C1 segment of cervical spinal cord (tissue), 14 donors: Measurements from ENCODE around the gene LIPH.

Experiments
- DNase-seq, 14 donors: peaks; one replicate each; lab custom pipeline; 2025; lab: John Stamatoyannopoulos, UW

The LIPH gene

DNA sequence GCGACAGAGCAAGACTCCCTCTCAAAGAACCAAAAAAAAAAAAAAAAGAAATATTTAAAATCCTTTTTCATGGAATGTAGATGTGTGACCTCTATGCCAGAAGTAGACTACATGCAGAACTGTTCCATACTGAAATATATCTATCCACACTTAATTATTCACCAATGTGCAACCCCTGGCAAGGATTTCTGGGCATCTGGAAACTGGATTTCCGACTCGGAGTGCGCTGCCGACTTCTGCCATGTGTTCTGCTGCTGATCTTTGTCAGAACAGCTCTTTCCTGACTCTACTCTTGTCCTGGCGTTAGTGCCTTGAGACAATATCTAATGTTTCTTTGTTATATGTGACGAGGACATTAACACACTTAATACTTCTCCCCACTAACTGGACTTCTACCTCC, 11.7 kb downstream of the LIPH start:
- no peak for DNase-seq

DNA sequence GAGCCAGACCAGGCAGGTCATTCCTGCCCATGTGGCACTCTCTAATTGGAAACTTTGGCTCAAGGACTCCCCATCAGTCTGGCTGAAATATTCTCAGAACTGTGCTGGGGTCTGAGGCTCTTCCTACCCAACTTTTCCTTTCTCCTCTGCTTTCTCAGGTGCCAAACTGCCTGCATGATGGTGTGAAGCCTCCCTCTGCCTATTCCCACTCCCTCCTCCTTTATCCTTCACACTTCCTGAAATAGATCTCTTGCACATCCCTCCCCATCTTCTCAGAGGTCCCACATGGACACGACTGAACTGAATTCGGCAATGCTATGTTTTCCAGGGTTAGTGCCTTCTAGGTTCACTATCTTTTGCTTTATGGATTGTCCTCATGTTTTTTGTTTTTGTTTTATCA, 12.5 kb downstream of the LIPH start:
- DNase-seq: no peak

DNA sequence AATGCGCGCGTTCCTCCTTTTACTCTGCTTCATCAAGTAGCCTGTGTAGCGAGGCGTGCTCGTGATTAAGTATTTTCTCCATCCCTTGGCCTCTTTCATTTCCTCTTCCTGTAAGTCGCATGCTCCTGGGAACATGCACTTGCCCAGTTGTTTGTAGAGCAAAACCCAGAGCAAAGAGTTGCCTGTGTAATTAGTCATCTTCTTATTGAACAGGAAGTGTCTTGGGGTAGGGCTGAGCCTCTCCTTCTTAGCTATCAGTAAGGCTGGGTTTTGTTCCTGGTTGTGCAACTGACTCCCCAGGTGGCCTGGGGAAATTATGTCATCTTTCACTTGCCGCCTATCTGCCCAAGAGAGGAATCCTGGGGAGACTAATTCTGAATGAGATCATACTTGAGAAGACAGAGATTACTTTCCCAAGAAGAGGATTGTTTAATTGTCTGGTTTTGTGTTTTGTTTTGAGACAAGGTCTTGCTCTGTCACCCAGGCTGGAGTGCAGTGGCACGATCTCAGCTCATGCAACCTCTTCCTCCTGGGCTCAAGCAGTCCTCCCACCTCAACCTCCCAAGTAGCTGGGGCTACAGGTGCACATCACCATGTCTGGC, 14.9 kb downstream of the LIPH start:
- DNase-seq: peak in 1 of 14 donors; percentile 4

DNA sequence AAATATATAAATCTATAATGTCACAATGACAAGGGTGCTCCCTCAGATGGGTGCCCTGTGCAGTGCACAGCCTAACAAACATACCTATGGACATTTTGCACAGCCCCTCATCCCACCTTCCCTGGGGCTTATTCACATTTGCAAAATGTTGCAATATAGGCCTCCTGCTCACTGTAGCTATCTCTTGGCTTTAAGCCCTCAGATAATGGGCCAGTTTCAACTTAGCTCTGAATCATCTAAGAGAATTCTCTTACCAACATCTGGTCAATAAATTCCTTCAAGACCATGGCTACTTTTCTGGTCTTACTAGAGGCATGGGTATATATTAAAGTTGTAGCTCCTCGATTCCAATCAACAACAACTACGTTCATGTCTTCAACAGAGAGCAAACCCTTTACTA, 17.9 kb downstream of the LIPH start:
- no peak for DNase-seq

DNA sequence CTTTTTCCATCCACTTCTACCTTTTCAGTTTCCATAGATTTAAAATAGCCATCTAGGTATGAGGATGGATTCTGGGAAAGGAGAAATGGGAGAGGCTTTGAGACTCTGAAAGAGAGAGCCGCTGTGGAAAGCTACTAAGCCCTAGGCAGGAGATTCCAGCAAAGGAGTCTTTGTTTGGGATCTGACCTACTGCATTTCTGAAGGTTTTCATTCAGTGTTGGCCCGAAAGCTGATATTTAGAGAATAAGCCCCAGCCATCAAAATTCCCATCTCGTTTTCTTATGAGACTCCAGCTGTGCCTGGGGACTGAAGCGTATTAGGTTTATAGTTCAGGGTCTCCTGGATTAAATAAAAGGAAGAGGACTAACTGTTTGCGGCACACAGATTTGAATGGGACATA, 19.5 kb downstream of the LIPH start:
- no peak for DNase-seq

DNA sequence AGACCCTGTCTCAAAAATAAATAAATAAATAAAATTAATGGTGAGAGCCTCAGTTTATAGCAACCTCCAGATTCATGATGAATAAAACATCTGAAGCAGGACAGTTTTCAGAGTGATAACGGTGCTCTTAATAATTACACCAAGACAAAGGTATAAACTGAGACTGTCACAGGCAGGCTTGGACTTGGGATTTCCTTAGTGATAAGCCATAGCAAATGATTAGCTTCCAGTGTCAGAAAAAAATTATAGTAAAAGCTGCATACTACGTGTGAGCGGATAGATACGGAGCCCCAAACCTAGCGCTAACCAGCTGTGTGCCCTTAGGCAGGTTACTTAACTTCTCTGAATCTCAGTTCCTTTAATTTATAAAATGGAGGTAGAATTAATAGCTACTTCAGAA, 21.5 kb downstream of the LIPH start:
- no peak for DNase-seq

DNA sequence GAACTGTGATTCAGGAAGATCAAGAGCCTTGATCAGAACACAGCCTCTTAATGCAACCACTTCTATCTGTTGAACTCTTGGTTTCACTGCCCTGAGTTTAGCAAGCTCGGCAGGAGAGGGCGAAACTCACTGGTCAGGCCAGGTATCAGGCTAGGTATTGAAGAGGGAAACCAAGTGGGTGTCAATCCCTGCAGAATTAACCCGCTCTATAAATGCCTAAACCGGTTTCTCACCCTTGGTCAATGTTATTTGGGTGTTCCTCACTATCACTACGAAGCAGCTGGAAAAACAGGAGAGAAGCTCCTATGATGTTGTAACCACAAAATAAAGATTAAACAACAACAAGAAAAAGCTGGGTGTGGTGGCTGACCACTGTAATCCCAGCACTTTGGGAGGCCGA, 23.9 kb downstream of the LIPH start:
- DNase-seq: no peak

DNA sequence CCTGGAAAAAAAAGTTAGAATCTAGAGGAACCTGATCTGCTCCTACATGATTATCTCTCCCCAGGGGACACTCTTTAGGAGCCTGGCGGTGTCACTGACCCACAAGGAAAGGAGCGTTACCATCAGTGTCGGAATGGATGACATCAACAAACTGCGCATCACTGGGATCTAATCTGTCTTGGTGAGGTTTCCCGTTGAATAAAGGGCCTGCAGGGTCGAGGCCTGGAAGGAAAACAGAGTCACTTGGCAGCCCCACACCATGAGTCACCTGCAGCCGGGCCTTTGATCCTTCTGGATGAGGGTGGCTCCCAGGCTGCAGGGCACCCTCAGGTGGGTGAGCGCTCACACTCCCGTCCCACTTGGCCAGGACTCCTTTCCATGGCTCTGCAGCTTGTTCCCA, 25.0 kb downstream of the LIPH start:
- DNase-seq: no peak

DNA sequence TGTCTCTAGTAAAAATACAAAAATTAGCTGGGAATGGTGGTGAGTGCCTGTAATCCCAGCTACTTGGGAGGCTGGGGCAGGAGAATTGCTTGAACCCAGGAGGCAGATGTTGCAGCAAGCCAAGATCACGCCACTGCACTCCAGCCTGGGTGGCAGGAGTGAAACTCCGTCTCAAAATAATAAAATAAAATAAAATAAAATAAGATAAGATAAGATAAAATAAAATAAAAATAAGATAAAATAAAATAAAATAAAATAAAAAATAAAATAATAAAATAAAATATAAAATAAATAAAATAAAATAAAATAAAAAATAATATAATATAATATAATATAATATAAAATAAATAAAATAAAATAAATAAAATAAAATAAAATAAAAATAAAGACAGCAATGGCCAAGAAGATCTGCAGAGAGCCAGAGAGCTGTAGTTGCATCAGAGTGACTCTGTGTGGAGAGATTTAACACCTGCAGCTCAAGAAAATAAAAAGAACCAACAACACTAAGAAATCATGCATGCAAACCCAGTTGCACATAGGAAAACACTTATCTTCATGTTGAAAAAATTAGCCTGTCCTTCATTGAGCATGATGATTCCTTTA, 25.9 kb downstream of the LIPH start:
- DNase-seq: no peak

DNA sequence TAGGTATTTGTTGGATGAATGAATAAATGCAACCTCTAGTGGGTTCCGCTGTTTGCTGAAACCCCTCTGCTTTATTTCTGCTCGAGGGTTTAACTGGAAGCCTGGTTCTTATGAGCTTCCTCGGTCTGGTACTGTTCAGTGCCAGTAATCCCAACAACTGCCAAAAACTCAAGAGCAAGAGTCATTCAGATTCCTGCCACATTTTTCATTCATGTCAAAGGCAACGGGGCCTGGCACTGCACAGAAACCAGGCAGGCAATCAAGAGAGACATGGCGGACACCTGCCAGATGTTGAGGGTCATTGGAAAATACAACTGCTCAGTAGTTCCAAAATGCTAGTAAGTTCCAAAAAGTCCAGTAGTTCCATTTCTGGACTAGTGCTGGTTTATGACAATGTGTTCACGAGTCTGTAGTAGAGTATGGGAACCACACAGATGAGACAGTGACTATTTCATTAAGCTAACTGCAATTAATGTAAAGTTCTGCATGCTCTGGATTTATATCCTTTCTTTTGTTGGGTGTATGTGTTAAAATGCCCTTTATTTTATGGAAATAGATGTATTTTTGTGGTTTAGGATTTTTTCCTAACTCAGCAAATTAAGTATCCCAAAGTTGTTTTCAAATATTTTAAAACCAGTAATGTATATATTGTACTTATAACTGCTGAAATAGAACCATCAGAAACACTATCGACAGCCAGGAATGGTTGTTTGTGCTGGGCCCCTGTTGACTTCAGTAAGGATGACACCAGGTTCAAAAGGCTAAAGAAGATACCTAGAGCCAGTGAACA, 30.8 kb downstream of the LIPH start:
- peak in 1 of 14 donors; percentile 5 for DNase-seq

DNA sequence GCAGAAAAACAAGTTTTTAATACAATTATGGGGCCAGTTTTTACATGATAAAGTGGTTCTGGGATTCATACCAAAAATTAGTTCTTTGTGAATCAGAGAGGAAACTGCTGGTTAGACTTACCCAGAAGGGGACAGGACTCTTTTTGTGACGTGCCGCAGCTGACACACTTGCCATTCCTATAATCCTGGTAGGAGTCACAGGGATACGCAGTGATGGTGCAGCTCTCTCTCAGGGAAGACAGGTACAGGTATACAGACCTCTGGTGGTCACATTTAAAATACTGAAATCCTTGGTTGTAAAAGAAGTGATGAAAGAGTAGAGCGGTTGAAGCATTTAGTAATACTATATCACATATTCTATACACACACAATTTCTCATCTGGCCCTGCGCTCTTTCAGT, 33.4 kb downstream of the LIPH start:
- no peak for DNase-seq

DNA sequence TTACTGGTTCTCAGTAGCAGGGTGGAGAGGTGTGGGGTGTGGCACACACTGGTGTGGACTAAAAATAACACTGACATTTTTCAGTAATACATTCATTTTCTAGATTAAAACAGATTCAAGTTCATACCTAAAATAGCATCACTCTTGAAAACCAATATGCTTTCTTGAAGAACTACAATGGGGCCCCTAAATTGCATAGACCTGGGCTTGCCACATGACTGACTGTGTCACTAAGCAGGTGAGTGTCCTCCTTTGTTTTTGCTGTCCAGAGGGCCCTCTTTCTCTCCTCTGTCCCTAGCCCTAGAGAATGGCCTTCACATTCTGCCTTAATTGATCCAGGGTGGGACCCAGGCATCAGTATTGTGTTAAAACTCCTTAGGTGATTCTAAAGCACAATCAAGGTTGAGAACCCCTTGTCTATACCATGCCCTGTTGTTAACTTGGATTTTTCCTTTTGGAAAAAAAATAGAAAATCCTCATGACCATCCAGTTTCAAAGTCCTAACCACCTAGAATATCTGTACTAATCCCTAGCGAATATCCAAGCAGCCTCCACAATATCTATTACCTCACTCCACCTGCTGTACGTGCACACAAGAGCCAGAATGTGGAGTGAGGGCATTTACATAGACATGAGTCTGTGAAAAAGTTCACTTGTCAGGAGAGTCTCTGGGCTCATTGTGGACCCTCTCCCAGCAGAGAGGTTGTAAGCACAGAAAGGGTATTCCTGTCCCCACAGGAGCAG, 34.8 kb downstream of the LIPH start:
- no peak for DNase-seq

DNA sequence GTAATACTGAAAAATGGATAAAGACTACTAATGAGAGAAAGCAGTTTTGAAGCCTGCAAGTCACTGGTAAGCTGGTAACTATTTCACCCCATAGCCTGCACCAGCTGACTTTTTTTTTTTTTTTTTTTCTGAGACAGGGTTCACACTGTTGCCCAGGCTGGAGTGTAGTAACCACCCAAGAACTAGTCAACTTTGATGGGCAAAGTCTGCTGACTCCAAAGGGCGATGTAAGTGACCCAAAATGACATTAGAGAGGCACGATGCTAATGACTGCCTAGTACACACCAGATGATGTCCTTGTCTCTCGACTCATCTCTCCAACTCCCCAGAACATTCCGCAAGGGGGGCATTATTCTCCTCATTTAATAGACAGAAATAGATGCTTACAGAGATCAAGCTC, 40.7 kb downstream of the LIPH start:
- DNase-seq: no peak

DNA sequence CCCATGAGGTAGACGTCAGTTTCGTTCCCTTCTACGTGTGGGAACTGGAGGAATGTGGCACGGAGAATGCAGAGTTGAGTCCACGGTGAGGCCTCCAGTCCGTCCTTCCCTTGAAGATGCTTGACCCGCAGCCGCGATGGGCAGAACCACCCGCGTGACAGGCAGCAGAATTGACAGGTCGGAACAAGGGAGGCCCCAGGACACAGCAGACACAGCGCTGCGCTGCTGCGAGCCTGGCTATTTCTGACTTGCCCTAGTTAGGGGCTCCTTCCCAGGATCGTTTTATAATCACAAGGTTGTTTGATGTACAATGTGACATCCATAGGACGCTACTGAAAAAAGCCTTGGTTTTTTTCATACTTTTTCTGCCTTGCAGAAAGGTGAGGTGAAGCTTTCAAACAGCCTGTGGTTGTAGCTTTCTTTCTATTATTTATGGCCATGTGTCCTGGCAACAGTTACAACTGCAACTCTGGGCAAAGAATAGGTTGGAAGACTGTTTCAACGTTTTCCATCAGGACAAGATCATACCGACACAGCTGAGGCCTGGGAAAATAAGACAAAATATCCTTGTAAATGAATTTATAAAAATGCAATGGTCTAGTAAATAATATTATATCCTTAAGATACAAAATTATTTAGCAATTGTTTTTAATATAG, 43.9 kb downstream of the LIPH start:
- peak in 1 of 14 donors; percentile 24 for DNase-seq

DNA sequence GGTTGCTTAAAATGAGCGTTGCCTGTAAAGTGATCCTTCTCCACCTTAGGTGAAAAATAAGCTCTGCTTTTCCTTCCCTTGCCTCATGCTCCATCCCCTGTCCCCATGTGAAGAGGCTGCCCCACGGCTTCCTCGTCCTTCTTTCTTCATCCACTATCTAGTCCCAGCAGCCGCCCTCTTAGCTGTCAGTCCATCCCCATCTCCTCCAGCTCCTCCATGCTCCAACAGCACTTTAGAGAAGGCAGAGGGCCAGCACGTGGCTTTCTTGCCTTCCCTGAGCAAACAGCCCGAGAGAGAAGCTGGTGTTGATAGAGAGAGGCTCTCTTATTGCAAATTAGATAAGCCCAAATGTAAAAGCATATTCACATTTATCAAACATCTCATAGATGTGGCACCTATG, 44.5 kb downstream of the LIPH start:
- DNase-seq: no peak

DNA sequence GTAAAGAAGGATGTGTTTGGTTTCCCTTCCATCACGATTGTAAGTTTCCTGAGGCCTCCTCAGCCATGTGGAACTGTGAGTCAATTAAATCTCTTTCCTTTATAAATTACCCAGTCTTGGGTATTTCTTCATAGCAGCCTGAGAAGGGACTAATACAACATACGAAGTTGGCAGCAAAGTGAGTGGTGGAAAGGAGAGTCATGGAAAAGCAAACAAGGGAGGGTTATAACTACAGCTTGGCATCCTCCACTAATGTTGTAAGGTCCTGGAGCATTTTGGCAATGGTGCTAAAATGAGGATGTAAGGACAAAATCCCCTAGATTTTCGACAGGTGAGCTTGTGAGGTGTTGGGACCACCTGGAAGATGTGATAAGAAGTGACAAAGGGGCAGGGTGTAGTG, 47.8 kb downstream of the LIPH start:
- no peak for DNase-seq

DNA sequence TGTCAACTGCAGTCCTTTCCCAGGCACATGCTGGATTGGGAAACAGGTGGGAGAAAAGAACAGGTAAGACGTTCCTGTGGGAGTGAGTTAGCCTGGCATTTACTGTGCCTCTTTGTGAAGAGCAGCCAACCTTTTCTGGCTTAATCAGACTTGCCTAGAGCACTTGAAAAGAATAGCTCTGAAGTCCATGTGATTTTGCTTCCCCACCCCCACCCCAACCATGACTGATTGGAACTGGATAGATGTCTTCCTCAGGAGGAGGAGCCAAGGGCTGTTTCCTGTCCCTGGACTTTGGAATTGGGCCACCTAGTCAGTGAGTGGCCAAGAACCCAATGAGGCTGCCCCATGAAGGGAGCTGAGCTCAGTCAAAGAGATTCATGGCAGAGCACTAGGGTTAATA, 48.9 kb downstream of the LIPH start:
- no peak for DNase-seq

DNA sequence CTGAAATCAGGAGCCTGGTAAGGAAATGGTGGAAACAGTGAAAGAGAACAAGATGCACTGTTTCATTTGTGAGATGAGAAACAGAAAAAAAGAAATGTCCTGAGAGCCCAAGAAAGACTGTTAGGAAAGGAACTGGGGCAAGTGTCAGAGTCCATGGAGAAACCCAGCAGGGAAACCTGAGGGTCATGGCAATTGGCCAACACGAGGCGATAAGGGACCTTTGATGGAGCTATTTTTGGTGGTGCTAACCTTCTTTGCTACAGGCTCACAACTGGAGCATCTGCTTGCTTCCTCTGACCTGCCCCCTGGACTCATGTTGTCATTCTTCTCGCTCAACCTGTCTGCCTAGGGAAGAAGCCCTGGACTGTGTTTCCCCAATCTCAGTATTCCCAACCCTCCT, 49.4 kb downstream of the LIPH start:
- no peak for DNase-seq

DNA sequence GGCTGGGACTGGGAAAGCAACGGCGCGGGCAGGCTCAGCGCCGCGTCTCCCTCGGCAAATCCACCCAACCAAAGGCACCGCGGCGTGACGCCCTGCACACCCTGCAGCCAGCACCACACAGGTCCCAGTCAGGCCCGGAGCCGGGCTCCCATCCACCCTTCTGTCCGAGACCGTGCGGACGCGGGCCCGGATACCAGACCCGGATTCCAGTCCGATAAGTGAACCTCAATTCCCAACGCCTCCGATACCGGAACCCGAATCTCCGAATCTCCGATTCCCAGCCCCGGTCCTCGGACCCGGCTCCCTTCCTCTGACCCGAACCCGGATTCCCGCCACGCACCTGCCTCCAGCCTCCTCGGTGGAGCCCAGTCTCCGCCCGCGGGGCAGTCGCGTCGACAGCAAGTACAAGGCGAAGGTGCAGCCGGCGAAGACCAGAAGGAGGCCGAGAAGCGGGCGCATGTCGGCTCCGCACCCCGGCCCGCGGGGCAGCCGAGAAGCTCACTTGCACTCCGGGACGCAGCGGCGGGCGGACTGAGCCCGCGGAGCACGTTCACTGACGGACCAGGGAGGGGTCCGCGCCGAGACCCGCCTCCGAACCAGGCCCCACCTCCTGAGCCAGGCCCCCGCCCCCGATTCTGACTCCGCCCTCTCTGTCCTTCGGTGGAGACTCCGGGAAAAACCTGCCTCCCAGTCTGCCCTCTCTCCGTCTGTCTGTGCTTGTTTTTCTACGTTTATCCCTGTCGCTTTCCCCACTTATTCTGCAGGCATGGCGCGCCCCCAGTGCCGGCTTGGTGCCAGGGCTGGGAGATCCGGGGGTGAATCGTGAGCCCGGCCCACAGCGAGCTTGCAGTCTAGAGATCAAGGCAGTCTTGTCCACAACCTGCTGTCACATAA, 53.6 kb downstream of the LIPH start, which contains the start of gene TMEM41A:
TMEM41A (minus strand) TSS at position 533 of the 894 bp plus-strand sequence; CDS start at position 459, 74 bp downstream.
- DNase-seq: peak; percentile 62 to 93 (median 86)

DNA sequence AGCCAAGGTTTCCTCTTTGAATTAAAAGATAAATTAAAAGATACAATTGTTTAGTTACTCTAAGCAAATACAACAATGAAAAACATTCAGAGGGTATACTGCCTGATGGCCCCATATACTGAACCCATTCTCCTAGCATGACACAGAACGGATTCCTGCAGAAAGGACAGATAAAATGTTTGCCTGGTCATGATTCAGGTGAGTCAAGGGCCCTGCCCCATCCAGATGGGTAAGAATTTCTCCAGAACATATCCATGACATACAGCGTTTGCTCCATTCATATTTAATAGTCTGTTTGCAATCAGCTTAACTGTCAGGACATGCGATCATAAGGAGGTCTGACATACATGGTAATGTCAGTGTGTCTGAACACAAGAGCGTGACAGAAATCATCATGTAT, 62.1 kb downstream of the LIPH start:
- DNase-seq: no peak

DNA sequence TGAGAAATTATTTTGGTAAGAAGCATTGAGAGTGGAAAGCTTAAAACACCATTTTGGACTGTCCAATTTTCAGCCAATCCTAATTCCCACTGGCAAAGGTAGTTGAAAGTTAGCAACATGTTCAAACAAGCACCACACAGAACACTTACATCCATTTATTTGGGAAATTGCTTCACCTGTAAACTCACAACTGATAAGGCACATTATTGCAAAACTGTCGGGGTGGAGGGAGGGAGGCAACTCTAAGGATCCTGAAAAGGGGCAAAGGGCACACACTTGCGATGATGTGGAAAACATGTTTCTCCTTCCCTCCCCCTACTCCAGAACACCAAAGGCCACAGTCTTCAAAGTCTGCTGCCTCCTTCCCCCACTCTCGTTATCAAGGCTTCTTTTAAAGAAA, 62.9 kb downstream of the LIPH start:
- no peak for DNase-seq
